Small intestine (tissue), 16 donors: ENCODE results near the gene CYBC1. TPM values are rescaled to one million over a fixed set of nuclear protein-coding genes. Genes with fewer than 3 reads are reported as not detected.

ENCODE experiments used
- DNase-seq, 2 donors: peaks; one replicate each; pipeline versions ENCODE4 v3.0.0 to v3.0.0-alpha.2; 2013
- FAIRE-seq: peaks from 2 replicates; lab custom pipeline; 2012; peaks lifted over from hg19 to GRCh38; lab: Jason Lieb, UNC
- H3K27ac ChIP-seq, 3 donors: one replicate each; pipeline ENCODE4 v1.5.1; 2013; ENCODE audit warnings: low read length in 2 of 3, mild to moderate bottlenecking in 2 of 3, control low read depth in 1 of 3, inconsistent platforms in 1 of 3, low read depth in 1 of 3, moderate library complexity in 1 of 3
- H3K27me3 ChIP-seq, 3 donors: one replicate each; pipeline ENCODE4 v1.6.1; 2013; ENCODE audit warnings: low read length in 3 of 3, inconsistent platforms in 1 of 3; ENCODE audit not compliant: control insufficient read depth in 3 of 3, insufficient read depth in 3 of 3
- H3K36me3 ChIP-seq, 3 donors: one replicate each; pipeline ENCODE4 v1.6.1; 2013; ENCODE audit warnings: low read length in 3 of 3, inconsistent platforms in 1 of 3, low read depth in 1 of 3, mild to moderate bottlenecking in 1 of 3, moderate library complexity in 1 of 3; ENCODE audit not compliant: control insufficient read depth in 3 of 3, insufficient read depth in 2 of 3
- H3K4me1 ChIP-seq, 3 donors: one replicate each; pipeline ENCODE4 v1.6.1; 2013; ENCODE audit warnings: low read length in 2 of 3, inconsistent platforms in 1 of 3, low read depth in 1 of 3, mild to moderate bottlenecking in 1 of 3, moderate library complexity in 1 of 3; ENCODE audit not compliant: control insufficient read depth in 3 of 3, insufficient read depth in 2 of 3
- H3K4me3 ChIP-seq, 3 donors: one replicate each; pipeline ENCODE4 v1.5.1; 2013; ENCODE audit warnings: low read length in 3 of 3, control low read depth in 1 of 3, inconsistent platforms in 1 of 3, low read depth in 1 of 3, mild to moderate bottlenecking in 1 of 3, moderate library complexity in 1 of 3
- H3K9me3 ChIP-seq, 2 donors: one replicate each; pipeline ENCODE4 v1.6.1; 2013; ENCODE audit warnings: low read depth in 1 of 2, low read length in 1 of 2; ENCODE audit not compliant: control insufficient read depth in 2 of 2, insufficient read depth in 1 of 2
- WGBS, 3 donors: extraction: QIAGEN DNeasy Blood & Tissue Kit; methylation state at CpG; one replicate each; pipeline ENCODE4 v1.1.7; 2013; 5-methylcytosine and 5-hydroxymethylcytosine counted together
- long read RNA-seq, 10 donors: transcript quantifications; one replicate each; lab custom pipeline, GENCODE V29; 2026
- polyA plus RNA-seq, 4 donors: library from polyadenylated mRNA; stranded (reverse) in 3 of 4; unstranded in 1 of 4; fragments of 200-250 nt in 3 of 4; fragments of 120-200 nt in 1 of 4; gene quantifications; one replicate each; pipeline versions ENCODE4 v1.2.1 to v1.2.3, GENCODE V29; 2013
- donor health status: healthy with polysubstance abuse.
- donor health status: control.
- donor health status: control.
- donor health status: Bipolar disorder and iron deficiency.
- donor health status: healthy.

CYBC1 gene
- polyA plus RNA-seq, result 10 to 100 TPM; 37.6 to 57.8 (median 41.2) TPM
- long read RNA-seq, donor 1, result 0 reads
- long read RNA-seq, donor 2, partial matches to known transcripts, result 0 of 8 reads
- long read RNA-seq, donor 2, other reads (novel, unspliced or antisense), result 0 of 8 reads
- long read RNA-seq, donor 3, partial matches to known transcripts, result 10 of 20 reads
- long read RNA-seq, donor 3, other reads (novel, unspliced or antisense), result 0 of 20 reads
- long read RNA-seq, donor 4, result 0 reads
- long read RNA-seq, donor 5, partial matches to known transcripts, result 0 of 1 reads
- long read RNA-seq, donor 5, other reads (novel, unspliced or antisense), result 0 of 1 reads
- long read RNA-seq, donor 6, transcript CYBC1-201 (7 exons, 2,093 nt), result major isoform, 6 of 13 reads
- long read RNA-seq, donor 6, partial matches to known transcripts, result 0 of 13 reads
- long read RNA-seq, donor 6, other reads (novel, unspliced or antisense), result 0 of 13 reads
- long read RNA-seq, donor 7, transcript CYBC1-201 (7 exons, 2,093 nt), result major isoform, 5 of 9 reads
- long read RNA-seq, donor 7, partial matches to known transcripts, result 0 of 9 reads
- long read RNA-seq, donor 7, other reads (novel, unspliced or antisense), result 0 of 9 reads
- long read RNA-seq, donor 8, partial matches to known transcripts, result 0 of 1 reads
- long read RNA-seq, donor 8, other reads (novel, unspliced or antisense), result 0 of 1 reads
- long read RNA-seq, donor 9, partial matches to known transcripts, result 0 of 1 reads
- long read RNA-seq, donor 9, other reads (novel, unspliced or antisense), result 0 of 1 reads
- long read RNA-seq, donor 10, transcript CYBC1-201 (7 exons, 2,093 nt), result major isoform, 8 of 14 reads
- long read RNA-seq, donor 10, partial matches to known transcripts, result 0 of 14 reads
- long read RNA-seq, donor 10, other reads (novel, unspliced or antisense), result 0 of 14 reads

GRCh38 chr17:82450357-82451106 lies at the start of gene CYBC1:
CYBC1 (minus strand) TSS chr17:82450752; CDS start chr17:82449254, 1,498 bp downstream.
- peaks cover 0 to 8% (median under 1%) of the 10 kb centered on the region in 3 donors for H3K4me1 ChIP-seq
- WGBS, 3 donors, result 0 to 1% (median 0%) methylated on average over 67 to 91 of the region's 91 CpGs
- H3K9me3 ChIP-seq, result peaks cover 0 to 22% of the 10 kb centered on the region in 2 donors
- peak within 1 kb of the TSS; percentile 75 to 94 (median 76) for H3K27ac ChIP-seq
- DNase-seq, result peak; percentile 91 to 97
- peaks cover 0 to 23% (median 0%) of the 10 kb centered on the region in 3 donors for H3K36me3 ChIP-seq
- H3K27me3 ChIP-seq, result no peaks in the 10 kb centered on the region
- no peak for FAIRE-seq
- peak within 1 kb of the TSS; percentile 75 to 100 (median 84) for H3K4me3 ChIP-seq

DNA sequence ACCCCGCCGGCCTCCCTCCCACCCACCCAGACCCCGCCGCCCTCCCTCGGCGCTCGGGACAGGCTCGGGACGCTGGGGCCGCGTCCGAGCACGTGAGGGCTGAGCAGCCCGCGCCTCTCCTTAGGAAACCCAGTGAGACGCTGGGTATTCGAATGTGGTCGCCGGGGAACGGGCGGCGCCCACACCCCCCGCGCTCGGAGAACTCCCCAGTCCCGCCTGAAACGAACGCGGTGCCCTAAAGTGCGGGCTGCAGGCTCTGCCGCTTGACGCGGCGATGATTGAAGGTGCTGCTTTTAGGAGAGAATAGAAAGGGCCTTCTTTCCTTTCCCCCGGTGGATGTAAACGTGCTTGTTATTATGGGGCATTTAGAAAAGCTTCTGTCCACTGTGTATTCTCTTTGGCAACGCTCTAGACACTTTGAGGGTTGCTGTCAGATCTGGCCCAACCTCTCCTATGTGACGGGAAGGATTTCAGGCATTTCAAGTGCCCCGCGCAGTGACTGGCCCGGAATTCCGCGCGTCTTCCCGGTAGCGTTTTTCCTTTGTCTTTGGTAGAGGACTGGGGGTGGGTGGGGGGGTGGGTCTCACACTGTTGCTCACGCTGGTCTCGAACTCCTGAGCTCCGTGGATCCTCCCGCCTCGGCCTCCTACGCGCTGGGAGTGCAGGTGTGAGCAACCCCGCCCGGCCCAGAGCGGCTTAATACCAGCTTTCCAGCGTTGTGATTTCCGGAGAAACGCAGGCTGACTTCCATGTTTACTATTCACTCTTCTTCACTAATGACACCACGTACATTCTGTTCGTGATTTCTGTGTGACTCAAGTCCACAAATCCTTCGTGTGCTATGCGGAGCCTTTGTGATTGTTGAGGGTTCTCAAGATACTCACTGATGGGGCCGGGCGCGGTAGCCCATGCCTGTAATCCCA lies 47.2 kb upstream of the CYBC1 start:
- FAIRE-seq (no peak), DNase-seq (peak; percentile 30 to 73)
- Histone ChIP-seq H3K36me3 (no peaks in the 10 kb centered on the region), H3K4me3 (peak overlapping the region; percentile 40 to 60 (median 52)), H3K27me3 (peaks cover 0 to 2% (median 0%) of the 10 kb centered on the region in 3 donors), H3K27ac (peak overlapping the region; percentile 46 to 87 (median 49)), H3K4me1 (peaks cover 0 to 15% (median 0%) of the 10 kb centered on the region in 3 donors), H3K9me3 (no peaks in the 10 kb centered on the region)
- WGBS, 3 donors, result 6 to 10% (median 7%) methylated on average over 51 to 66 of the region's 66 CpGs

DNA sequence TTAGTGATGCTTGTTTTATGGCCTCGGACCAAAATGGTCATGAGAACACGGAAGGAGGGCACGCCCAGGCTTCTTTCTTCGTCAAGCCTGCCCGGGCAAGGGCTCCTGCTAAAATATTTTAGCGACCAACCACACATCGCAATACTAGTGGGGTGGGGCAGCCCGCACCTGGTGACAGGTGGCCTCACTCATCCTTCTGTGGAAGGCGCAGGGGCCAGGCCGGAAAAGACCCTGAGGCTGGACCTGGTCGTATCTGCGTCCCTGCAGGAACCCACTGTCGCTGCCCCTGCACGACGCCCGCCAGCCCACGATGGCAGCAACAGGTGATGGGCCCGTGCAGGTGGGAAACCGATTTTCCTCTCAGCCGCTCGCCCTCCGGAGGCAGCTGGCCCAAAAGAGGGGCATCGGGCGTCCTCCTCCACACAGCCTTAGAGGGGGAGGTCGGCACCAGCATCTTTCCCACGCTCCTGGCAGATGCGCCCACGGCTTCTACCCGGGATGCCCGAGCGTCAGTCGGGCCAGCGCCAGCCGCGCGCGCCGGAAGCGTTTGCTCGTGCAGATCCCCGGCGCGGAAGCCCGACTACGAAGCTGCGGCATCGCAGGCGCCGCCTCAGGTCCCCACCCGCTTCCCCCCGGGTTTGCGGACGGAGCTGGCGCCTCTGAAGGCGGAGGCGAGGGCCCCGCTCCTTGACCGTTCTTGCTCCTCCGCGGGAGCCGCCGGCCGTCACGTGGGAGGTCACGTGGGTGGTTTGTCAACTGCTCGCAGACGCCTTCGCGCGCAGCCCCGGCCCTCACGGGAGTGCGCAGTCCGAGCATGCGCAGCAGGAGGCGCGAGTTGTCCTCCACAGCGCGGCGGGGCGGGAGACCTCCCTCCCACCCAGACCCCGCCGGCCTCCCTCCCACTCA lies 46.2 kb upstream of the CYBC1 start:
- H3K36me3 ChIP-seq, result no peaks in the 10 kb centered on the region
- FAIRE-seq, result no peak
- peaks cover 0 to 15% (median 0%) of the 10 kb centered on the region in 3 donors for H3K4me1 ChIP-seq
- H3K4me3 ChIP-seq, result peak overlapping the region; percentile 40 to 52 (median 49)
- H3K9me3 ChIP-seq, result no peaks in the 10 kb centered on the region
- DNase-seq, result peak; percentile 95 to 96
- H3K27me3 ChIP-seq, result peaks cover 0 to 2% (median 0%) of the 10 kb centered on the region in 3 donors
- peak overlapping the region; percentile 25 to 85 (median 34) for H3K27ac ChIP-seq
- 9 to 14% (median 11%) methylated on average over 55 to 83 of the region's 83 CpGs for WGBS, 3 donors

GRCh38 chr17:82495844-82496528 lies 45.4 kb upstream of the CYBC1 start:
- peaks cover 0 to 2% (median 0%) of the 10 kb centered on the region in 3 donors for H3K27me3 ChIP-seq
- WGBS, 3 donors, result 55 to 68% (median 59%) methylated on average over 12 of the region's 12 CpGs
- no peaks in the 10 kb centered on the region for H3K9me3 ChIP-seq
- H3K36me3 ChIP-seq, result no peaks in the 10 kb centered on the region
- no peak for FAIRE-seq
- H3K4me3 ChIP-seq, result no peak overlapping the region
- peak in 1 of 2 donors; percentile 31 for DNase-seq
- H3K27ac ChIP-seq, result no peak overlapping the region
- H3K4me1 ChIP-seq, result peaks cover 0 to 15% (median 0%) of the 10 kb centered on the region in 3 donors

DNA sequence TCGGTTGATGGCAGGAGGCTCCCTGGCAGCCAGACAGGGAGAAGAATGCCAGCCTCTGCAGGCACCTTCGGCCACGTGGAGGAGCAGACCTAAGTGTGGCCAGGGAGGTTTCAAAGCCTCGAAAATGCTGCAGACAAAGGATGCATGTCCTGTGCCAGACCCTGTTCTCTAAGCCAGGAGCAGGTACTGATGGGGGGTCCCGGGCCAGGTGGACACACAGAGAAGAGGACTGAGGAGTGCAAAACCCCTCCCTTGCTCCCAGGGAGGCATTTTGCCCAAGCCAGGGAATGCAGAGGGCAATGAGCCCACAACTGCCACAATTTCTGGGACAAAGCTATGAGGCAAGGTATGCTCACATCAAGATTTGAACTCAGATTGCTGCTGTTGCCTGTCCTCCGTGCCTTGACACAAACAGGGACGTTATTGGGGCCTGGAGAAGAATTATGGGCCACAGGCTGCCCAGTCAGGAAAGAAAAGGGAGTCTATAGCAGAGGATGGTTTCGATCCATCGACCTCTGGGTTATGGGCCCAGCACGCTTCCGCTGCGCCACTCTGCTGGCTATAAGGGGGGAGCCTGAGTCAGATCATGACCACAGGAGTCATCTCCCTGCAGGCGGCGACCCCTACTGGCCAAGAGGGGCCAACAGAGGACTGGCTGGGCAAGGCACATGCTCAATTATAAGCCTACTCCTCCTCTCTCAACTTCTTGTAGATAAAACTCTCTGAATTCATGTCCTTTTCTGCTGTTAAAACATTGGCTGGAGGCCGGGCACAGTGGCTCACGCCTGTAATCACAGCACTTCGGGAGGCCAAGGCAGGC lies 43.9 kb upstream of the CYBC1 start:
- no peak overlapping the region for H3K4me3 ChIP-seq
- WGBS, 3 donors, result 4 to 7% (median 5%) methylated on average over 17 of the region's 17 CpGs
- peak overlapping the region in 1 of 3 donors; percentile 60 for H3K27ac ChIP-seq
- peaks cover 0 to 2% (median 0%) of the 10 kb centered on the region in 3 donors for H3K27me3 ChIP-seq
- FAIRE-seq (no peak), DNase-seq (peak; percentile 56 to 92)
- peaks cover 0 to 5% (median 0%) of the 10 kb centered on the region in 3 donors for H3K36me3 ChIP-seq
- H3K9me3 ChIP-seq, result no peaks in the 10 kb centered on the region
- H3K4me1 ChIP-seq, result peaks cover 0 to 15% (median 0%) of the 10 kb centered on the region in 3 donors

DNA sequence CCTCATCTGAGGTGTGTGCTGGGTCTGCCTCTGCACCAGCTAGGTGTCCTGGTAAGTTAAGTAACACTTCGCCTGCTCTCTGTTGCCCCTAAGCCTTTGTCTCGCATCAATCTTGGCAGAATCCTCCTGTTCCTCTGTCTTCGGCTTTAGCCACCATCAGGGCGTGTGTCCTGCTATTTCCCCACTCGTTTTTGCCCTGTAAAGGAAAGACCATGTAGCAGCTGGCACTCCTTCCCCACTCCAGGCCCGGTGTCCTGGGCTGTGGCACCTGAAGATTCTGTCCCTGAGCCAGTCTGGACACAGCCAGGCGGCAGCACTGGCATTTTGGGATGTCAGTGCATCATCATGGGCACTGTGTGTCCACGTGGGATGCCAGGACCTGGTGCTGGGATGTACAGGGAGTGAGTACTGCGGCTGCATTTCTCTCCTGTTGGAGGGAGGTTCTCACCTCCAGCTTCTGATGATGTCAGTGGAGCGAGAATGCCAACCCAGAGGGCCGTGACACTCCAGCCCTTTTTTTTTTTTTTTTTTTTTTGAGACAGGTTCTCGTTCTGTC lies 42.8 kb upstream of the CYBC1 start:
- DNase-seq, result no peak
- peaks cover 0 to 15% (median 0%) of the 10 kb centered on the region in 3 donors for H3K4me1 ChIP-seq
- FAIRE-seq, result no peak
- no peak overlapping the region for H3K4me3 ChIP-seq
- peaks cover 0 to 16% (median 2%) of the 10 kb centered on the region in 3 donors for H3K36me3 ChIP-seq
- H3K27ac ChIP-seq, result no peak overlapping the region
- no peaks in the 10 kb centered on the region for H3K9me3 ChIP-seq
- WGBS, 3 donors, result 83 to 89% (median 87%) methylated on average over 11 to 12 of the region's 12 CpGs
- no peaks in the 10 kb centered on the region for H3K27me3 ChIP-seq
